ENCODE results near the gene WWC2.

DNA sequence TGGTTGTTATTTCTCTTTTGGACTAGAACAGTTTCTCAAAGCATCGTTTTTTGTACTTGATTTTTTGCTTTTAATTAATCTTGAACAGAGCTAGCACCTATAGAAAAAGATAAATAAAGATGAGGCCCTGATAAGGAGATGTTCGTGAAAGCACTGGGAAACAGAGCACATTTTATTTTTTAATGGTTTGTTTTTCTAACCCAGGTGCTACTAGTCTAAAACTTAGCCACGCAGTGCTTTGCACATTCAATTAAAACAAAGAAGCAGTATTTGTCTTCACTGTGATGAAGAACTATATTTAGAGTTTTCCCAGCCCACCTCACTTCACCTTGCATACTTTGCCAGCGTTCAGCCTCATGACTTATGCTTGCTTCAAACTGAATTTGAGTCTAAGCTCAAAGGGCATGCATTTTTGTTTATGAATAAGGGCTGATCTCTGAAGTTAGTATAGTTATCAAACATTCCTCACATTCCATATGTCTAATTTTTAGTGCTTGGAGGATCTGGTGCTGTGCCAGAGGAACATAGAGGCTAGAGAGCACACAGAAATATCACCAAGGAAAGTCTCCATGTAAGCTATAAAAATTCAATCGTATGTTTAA, 76.7 kb downstream of the WWC2 start:
- no peak for TF ChIP-seq EZH2 (IDR thresholded peaks at IDR 0.05)
- TF ChIP-seq, protein P1, sequence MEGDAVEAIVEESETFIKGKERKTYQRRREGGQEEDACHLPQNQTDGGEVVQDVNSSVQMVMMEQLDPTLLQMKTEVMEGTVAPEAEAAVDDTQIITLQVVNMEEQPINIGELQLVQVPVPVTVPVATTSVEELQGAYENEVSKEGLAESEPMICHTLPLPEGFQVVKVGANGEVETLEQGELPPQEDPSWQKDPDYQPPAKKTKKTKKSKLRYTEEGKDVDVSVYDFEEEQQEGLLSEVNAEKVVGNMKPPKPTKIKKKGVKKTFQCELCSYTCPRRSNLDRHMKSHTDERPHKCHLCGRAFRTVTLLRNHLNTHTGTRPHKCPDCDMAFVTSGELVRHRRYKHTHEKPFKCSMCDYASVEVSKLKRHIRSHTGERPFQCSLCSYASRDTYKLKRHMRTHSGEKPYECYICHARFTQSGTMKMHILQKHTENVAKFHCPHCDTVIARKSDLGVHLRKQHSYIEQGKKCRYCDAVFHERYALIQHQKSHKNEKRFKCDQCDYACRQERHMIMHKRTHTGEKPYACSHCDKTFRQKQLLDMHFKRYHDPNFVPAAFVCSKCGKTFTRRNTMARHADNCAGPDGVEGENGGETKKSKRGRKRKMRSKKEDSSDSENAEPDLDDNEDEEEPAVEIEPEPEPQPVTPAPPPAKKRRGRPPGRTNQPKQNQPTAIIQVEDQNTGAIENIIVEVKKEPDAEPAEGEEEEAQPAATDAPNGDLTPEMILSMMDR (IDR thresholded peaks at IDR 0.05) = no peak
